LNCAP (cell line): ENCODE results near the gene AP2A1.

Experiments used
- TF ChIP-seq, protein P1 (sequence below): fragments of 450-650 bp; IDR thresholded peaks from 2 replicates; pipeline ENCODE4 v1.5.1; 2017; ENCODE audit warnings: mild to moderate bottlenecking

The AP2A1 gene

DNA sequence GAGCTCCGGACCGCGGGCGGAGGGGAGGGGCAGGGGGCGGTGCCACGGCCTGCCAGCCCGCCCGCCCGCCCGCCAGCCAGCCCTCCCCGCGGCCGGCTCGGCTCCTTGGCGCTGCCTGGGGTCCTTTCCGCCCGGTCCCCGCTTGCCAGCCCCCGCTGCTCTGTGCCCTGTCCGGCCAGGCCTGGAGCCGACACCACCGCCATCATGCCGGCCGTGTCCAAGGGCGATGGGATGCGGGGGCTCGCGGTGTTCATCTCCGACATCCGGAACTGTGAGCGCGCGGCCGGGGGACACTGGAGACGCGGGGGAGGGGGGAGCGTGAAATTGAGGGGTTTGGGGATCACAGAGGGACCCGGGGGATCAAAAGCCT, at the start of gene AP2A1:
Gene AP2A1 (plus strand): TSS at position 72 of the 370 bp plus-strand sequence. CDS start 133 bp downstream, at position 205.
- TF ChIP-seq, protein P1, sequence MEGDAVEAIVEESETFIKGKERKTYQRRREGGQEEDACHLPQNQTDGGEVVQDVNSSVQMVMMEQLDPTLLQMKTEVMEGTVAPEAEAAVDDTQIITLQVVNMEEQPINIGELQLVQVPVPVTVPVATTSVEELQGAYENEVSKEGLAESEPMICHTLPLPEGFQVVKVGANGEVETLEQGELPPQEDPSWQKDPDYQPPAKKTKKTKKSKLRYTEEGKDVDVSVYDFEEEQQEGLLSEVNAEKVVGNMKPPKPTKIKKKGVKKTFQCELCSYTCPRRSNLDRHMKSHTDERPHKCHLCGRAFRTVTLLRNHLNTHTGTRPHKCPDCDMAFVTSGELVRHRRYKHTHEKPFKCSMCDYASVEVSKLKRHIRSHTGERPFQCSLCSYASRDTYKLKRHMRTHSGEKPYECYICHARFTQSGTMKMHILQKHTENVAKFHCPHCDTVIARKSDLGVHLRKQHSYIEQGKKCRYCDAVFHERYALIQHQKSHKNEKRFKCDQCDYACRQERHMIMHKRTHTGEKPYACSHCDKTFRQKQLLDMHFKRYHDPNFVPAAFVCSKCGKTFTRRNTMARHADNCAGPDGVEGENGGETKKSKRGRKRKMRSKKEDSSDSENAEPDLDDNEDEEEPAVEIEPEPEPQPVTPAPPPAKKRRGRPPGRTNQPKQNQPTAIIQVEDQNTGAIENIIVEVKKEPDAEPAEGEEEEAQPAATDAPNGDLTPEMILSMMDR, result no peak

DNA sequence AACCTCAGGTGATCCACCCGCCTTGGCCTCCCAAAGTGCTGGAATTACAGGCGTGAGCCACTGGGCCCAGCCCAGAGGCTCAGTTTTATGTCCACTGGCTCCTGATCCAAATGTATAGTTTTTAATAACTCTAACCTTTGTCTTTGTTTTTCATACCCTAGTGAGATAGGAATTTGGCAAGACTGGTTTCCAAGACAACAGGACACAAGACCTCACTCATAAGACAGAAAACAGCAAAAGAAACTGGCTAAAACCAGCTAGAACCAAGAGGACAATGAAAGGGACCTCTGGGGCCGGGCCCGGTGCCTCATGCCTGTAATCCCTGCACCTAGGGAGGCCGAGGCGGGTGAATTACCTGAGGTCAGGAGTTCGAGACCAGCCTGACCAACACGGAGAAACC, 48.3 kb upstream of the AP2A1 start:
- TF ChIP-seq, protein P1, result no peak

DNA sequence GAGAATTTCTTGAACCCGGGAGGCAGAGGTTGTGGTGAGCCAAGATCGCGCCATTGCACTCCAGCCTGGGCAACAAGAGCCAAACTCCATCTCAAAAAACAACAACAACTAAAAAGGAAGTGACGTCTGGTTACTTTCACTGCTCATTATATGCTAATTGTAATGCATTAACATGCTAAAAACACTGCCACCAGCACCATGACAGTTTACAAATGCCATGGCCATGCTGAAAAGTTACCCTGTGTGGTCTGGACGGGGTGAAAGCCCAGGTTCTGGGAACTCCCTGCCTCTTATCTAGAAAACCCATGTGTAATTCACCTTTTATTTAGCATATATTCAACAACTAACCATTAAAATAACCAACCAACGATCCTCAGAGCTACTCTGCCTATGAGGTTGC, 47.8 kb upstream of the AP2A1 start:
- TF ChIP-seq, protein P1, result no peak

DNA sequence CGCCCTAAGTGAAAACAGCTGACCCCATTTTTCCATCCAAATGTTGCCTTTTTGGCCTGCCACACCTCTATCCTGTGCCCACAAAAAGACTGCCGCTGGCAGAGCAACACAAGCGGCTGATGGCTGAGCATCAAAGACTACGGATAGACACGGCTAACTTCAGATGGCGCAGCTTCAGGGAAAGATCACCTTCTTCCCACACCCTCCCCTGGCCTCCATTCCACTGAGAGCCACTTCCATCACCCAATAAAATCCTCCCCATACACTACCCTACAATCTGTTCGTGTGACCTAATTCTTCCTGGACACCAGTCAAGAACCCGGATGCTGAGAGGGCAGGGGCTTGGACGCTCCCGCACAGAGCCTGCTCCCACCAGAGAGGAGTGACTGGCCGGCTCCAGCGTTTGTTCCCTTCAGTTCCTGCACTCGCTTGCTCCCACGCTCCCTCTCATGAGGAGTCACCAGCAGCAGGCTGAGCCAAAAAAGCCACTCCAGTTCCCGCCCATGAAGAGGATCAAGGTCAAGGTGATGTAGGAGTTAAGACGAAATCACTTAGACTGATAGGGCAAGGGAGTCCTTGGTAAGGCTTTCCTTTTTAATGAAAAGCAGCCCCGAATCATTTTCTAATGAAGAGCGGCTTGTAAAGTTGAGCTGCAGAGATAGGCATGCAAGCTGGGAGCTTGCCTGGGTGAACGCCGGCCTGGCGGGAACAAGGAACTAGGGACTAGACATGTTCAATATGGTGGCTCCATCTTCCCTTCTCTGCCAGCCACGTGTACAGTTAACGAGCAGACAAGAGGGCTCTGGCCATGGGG, 39.4 kb upstream of the AP2A1 start:
- TF ChIP-seq, protein P1, result no peak

DNA sequence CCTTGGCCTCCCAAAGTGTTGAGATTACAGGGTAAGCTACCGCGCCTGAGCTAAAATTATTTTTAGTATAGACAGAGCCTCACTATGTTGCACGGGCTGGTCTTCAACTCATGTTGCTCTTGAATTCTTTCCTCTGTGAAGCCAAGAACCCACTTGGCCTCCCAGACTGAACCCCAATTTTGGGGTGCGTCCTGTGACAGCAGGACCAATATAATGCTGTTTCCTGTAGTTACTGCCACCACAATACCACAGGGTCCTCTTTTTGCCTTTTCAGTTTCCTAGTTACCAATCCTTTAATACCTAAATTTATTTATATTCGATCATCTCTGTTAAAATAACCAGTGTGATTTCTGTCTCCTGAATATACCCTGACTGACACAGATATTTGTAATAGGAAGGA, 36.6 kb upstream of the AP2A1 start:
- TF ChIP-seq, protein P1, result no peak

DNA sequence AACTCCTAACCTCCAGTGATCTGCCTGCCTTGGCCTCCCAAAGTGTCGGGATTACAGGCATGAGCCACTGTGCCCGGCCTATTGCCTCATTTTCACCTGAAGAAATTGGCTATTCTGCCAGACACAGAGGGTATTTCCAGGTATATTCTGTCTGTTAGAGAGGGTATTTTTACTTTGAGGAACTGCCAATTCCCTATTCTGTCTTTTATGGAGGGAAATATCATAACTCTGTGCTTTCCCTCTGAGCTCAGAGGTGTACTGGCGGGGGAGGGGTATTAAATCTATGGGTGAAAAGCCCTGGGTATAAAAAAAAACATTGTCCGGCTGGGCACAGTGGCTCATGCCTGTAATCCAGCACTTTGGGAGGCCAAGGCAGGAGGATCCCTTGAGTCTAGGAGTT, 28.5 kb upstream of the AP2A1 start:
- TF ChIP-seq, protein P1, result no peak

DNA sequence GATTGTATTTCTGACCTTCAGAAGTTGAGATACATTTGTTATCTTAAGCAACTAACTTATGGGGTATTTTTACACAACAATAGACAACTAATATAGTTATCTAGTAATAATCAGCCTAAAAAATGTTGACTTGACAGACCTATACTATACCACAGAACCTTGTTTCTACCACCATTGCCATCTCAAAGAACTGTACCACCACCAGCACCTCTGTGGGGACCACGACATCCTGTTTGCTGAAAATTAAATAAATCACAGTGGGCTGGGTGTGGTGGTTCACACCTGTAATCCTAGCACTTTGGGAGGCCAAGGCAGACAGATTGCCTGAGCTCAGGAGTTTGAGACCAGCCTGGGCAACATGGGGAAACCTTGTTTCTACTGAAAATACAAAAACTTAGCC, 27.7 kb upstream of the AP2A1 start:
- TF ChIP-seq, protein P1, result no peak
